NOMO-1 (cell line): ENCODE data around the gene LAPTM5.

Experiments
- DNase-seq, 2 experiments: peaks; one replicate each; lab custom pipeline; 2025; ENCODE audit not compliant: unreplicated experiment in 2 of 2; lab: John Stamatoyannopoulos, UW

The LAPTM5 gene

DNA sequence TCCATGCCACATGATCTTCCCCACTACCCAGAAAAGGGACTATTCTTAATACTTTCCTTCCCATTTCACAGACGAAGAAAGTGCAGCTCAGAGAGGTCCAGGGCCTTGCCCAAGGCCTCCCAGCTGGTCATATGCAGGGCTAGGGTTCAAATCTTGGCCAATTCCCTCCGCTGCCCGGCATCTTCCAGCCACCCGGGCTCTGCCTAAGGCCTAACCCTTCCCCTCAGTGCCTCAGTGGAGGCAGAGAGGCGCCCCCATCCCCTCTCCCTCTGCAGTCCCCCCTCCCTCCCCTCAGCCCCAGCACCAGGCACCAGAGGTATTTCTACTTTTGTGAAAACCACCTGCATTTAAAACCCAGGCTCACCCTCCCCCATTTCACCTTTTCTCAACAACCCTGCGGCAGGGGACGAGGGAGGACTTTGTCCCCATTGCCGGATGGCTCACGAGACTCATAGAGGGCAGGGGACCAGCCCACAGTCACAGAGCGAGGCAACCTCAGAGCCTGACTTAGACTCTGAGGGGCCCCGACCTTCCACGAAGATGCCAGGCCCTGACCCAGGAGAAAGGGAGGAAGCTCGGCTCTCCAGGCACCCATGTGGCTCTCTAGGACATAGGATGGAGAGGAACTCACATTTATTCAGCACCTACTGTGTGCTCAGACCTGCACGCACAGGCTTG is 12.3 kb downstream of the LAPTM5 start:
- DNase-seq: no peak

DNA sequence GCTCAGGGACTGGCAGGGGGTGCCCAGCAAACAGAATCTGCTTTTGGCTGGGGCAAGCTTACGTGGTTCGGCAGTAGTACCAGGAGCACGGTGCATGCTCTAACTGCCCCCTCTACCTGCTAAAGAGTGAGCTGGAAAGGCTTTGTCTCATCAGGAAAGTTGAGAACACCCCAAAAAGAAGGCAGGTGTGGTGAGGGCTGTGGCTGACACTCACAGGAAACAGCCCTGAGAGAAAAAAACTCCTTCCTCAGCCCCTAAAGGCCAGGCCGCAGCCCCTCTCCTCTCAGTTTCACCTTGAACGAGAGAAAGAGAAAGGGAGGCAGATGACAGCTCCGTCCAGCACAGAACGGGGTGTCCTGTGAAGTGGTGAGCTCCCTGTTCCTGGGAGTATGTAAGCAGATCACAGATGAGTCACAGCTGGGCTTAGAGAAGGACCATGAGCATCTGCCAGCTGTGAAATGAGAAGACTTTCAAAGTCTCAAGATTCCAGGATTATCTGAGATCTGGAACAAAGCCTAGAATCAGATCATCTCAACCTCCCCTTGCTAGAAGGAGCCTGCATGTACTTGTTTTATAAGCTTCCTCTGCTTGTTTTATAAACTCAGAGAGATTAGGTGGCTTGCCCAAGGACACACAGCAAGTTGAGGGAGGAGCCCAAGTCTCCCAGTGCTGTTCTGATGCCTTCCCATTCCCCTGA is 13.4 kb downstream of the LAPTM5 start:
- no peak for DNase-seq

DNA sequence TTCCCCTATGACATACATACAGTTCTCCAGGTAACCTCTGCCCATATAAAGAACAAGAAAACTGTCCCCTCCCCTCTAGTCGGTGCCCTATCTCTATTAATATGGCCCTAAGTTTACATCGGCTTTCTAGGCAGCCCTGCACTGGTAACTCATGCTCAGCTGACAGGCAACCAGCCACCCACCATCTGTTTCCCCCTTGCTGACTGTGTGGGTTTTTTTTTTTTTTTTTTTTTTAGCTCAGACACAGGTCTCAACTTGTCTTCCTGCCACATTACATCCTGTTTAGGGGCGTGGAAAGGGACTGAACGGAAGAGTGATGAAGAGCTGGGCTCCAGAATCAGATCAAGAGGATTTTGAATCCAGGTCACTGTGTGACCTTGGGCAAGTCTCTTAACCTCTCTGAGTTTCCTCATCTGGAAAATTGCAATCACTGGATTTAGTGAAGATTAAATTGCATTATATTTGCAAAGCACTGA is 14.0 kb downstream of the LAPTM5 start:
- peak; percentile 70 to 91 for DNase-seq

DNA sequence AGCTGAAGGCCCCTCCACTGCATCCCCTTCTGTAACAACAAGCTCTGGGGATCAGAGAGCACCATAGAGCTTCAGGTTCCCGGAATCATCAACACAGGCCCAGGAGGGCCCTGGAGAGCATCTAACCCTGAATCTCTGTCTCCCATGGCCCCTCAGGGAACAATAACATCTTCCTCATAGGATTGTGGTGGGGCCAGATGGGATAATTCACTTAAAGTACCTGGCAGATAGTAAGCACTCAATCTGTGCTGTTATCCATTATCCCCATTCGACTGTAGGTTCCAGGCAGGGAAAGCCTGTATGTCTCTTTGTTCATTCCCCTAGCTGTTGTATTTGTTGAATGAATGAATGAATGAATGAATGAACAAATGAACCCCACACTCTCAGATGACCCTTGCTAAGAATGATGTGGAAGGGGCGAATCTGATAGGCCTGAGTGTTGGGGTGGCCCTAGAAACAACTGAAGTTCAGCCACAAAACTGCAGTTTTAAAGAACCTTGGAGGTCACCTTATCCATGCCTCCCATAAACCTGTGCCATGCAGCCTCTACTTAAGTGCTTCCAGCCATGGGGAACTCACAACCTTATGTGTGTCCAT is 14.5 kb downstream of the LAPTM5 start:
- no peak for DNase-seq

DNA sequence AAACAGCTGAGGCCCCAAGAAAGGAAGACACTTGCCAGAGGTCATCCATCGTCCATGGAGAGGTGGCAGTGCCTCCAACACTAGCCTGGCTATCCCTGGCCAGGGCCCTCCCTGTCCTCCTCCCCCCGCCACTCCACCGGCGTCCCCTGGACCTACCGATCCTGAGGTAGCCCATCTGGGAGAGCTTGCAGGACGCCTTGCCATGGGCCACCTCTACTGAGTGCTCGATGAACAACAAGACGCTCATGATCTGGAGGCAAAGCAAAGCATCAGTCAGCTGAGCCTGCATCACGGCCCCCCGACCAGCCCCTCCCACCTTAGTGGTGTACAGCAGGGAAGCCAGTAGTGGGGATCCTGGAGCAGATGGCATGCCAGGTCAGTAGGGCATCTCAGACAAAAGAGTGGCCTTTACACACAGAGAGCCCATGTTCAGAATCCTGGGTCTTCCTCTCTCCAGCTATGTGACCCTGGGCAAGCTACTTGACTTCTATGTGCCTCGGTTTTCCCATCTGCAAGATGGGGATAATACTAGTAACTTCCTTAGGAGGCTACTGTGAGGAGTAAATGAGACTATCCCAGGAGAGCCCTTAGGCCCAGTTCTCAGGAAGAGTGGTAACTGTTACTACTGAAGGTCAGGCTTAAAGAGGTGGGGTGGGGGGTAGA is 15.1 kb downstream of the LAPTM5 start:
- DNase-seq: no peak

DNA sequence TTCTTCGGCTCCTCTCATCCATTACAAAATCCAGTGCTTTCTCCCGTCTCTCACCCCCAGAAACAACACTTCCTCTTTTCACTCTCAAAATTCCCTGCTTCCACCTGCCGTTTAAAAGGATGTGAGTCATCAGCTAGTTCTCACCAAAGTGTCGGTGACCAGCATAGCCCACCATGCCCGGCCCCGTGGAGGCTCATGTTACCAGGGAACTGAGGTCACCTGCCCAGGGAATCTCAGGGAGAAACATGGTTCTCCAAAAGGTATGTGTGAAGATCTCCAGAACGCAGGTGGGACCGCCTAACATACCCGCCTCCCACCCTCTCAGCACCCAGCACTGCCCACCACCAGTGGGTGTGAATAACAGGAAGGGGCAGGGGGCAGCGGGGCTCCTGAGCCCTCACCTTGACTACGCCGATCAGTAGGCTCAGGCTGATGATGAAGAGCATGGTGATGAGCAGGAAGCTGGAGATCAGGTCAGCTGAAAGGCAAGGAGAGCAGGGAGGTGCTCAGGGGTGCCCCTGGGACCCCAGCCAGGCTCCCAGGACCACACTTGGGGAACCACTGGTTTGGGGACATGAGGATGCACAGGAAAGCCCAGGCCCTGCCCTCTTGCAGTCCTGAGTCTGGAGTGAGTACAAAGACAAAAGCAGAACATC is 16.2 kb downstream of the LAPTM5 start:
- DNase-seq: peak; percentile 23 to 25

DNA sequence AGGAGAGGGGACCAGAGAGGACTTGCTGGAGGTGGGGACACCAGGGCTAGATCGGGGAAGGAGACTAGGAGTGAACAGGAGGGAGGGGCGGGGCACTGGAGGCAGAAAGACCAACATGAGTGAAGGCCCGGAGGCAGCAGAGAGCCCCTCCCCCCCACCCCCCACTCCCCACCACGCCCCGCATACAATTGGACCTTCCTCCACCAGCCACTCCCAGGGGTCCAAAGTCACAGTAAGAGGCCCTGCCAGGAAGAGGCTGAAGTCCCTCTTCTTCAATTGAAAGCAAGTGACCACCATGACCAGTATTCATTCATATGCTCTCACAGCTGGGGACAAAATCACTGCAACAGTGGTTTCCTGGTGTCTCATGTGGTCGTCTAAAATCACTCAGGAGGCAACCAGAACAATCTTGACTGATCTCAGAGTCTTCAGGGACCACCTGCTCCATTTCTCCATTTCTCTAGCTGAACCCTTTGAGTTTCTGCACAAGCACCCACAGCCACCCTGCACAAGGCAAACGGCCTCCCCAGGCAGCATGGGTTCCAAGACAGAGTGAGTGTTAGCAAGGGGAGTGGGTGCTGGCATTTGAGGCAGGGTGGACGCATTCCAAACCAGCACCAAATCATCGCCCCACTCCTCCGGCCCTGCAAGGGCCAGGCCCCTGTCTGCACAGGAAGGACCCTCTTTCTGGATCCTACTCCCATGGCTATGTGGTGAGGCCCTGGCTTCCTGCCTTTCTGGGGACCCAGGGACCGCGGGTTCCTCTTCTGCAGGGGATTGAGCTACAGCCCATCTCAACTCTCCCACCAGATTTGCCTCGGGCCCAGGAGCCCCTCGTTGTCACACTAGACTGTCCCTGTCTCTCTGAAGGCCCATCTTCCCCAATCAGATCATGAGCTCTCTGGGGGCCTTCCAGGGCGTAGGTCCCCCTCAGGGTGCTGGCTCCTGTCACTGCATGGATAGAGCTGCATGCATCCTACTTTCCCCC is 17.0 kb downstream of the LAPTM5 start:
- DNase-seq: no peak

DNA sequence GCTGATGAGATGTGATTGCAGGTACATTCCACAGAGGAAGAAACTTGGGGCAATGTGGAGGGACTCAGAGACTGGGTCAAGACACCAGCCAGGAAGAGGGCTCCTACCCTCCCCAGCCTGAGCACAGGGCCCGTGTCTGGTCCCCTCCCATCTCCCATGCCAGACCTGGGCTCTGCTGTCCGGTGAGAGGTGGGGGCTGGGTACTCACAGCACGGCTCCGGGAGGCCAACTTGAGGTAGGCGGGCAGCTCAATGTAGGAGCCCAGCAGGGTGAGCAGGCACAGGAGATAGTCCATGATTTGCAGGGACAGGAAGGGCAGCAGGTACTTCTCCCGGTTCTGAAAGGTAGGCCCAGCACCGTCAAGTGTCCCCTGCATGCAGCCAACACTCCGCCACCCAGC is 18.0 kb downstream of the LAPTM5 start:
- no peak for DNase-seq

DNA sequence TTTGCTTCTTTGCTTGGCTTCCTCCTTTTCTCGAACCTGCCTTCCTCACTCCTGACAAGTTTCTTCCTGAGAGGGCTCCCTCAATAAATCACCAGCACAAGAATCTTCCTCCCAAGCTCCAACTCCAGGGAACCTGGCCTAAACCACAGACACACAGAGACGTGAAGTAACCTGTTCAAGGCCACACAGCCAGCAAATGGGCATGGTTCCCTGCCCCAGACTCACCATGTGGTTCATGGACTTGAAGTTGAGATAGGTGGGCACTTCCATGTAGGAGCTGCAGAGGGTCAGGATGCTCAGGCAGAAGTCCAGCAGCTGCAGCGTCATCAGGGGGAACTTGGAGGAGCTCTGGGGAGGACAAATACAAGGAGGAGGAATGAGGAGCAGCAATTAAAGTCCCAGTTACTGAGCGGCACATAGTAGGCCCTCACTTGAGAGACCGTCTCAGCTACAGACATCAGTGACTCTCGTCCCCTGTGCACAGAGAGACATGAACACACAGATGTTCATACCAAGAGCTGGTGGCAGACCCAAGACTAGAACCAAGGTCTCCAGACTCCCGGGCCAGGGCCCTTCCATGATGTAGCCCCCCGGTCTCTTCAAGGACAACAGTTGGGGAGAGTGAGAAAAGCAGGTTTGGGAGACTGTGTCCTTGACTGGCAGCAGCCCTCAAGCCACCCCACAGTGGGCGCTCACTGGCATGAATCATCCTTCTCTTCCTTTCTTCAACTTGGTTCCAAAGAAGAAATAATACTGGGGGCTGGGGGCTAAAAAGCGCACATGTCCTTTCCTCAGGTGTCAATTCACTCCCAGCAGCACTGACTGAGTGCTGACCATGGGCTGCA is 18.6 kb downstream of the LAPTM5 start:
- no peak for DNase-seq

DNA sequence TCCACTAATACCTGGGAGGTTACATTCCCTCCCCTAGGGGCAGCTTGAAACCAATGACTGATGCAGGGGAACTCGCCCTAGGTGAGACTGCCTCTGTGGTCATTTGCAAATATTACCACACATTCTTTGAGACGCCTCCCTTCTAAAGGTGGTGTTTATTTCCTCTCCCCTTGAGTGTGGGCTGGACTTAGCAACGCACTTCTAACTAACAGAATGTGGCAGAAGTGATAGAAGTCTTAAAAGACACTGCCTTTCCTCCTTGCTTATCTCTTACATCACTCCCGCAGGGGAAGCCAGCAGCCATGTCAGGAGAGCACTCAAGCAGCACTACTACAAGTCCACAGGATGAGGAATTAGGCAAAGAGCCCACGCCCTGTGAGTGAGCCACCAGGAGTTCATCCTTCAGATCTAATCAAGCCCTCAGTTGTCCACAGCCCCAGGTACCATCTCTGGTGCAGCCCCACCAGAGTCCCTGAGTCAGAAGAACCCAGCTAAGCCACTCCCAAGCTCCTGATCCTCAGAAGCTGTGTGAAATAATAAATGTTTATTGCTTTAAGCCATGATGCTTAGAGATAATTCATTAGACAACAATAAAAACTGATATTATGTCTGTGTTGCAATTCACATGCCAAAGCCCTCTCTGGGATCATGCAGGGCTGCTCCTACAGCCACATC is 19.4 kb downstream of the LAPTM5 start:
- DNase-seq: no peak

DNA sequence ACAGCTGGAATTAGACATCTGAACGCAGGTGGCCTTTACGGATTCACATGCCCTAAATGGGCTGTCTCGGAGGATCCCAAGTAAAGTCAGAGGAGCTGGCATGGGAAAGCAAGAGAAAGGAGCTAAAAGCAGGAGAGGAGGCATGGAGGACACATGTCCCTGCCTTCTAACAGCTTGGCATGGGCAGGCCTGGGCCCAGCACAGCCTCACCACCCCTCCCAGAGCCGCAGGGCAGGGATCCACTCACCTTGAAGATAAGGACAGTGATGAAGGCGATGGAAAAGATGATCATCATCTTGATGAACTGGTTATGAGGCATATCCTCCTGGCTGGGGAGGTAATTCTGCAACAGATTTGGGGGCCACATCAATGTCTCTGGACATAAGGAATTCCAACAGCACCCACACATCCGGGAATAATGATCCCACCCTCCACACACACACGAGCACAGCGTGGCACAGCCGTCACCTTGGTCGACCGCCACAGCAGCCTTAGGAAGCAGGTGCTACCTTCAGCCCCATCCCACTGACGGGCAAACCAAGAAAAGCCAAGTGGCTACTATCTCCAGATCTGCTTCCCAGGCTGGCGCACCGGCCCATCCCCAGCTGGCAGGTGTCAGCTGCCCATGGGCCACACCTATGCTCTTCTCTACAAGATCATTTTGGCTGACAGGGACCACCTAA is 20.1 kb downstream of the LAPTM5 start:
- no peak for DNase-seq

DNA sequence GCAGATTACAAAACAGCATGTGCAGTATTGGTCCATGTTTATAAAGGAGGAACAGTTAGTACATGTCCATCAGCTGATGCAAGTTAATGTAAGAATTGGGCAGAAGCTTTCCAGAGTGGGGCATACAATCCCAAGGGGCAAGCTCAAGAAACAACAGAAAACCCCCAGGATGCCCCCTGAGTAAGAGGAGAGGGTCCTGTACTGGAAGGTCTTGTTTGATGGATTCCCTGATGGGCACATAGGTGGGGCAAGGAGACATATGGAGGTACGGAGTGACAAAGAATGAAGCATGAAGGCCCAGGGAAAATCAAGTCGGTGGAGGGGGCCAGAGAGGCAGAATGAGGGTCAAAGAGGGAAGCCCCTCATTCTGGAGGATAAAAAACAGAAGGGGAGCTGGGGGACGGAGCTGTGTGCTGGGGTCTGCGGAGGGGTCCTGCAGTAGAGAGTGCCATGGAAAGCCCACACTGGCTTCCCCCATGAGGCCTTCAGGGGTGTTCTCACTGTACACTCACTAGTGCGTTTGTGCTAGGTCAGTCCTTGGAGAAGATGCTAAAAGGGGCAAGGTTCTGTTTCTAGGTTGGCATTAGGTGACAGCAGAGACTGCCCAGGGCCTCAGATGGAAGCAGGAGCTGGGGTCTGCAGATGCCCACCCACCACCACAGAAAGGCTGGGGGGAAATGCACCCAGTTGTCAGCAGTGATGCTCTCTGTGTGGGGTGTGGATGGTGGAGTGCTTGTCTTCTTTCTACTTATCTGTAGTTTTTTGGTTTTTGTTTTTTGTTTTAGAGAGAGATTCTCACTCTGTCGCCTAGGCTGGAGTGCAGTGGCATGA is 21.7 kb downstream of the LAPTM5 start:
- no peak for DNase-seq

DNA sequence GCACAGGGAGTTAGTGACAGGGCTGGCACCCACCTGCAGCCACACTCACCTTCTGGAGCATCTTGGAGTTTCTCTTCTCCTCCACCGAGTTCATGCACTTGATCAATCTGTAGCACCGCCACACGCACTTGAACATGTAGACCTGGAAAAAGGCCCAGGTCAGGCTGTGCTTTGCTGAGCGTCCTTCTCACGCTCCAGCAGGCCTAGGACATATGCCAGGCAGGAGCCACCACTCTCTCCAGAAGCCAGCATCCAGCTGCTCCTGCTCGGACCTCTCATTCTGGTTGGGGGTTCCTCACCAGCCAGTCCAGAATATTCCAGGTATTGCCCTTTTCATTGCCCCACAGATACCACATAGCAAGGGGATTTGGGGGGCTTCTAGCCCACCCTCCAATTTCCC is 22.4 kb downstream of the LAPTM5 start:
- no peak for DNase-seq

DNA sequence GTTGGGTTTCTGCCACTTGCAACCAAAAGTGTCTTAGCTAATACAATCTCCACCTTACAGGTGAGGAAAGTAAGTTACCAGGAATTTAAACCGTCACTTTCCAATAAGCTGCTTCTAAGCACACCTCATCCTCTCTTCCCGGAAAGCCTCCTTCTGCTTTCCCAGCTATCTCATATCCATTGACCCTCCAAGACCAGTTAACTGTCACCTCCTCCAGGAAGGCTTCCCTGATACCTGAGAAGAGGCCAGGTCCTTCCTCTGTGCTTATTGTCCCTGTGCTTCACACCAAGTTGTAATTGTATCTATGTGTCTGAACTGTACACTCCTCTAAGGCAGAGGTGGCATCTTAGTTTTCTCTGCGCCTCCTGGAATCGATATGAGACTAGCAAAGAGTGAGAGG is 23.0 kb downstream of the LAPTM5 start:
- no peak for DNase-seq

DNA sequence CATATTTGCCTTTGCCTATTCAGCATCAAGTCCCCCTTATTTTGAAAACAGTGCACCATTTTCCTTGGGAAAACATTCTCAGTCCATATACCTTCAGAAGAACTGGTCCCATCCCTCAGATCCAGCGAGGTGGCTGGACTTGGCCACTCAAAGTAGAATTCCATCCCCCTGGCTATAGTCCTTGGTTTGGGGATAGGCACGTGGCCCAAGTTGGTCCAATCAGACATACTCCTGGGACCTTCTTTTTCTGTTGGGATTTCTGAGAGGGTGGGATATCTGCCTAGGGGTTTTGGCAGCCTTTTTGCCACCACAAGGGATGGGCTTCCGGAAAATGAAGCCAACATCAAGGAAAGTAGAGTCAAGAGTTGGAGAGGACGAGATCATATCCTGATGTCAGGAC is 23.5 kb downstream of the LAPTM5 start:
- no peak for DNase-seq

DNA sequence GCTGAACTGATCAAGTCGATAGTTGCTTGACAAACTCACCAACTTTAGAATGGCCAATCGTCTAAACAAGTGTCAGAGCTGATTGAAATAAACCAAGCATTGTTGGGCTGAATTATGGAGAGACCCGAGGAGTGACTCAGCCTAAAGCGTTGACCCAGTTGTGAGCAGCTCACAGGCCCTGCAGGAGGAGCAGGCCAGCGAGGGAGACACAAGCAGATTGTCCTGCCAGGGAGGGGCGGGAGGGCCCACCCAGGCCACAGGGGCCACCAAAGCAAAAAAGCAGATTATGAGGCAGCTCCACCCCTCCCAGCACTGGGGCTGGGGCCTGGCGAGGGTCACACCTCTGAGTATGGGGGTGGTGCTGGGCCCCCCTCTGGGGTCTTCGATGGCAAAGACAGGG is 24.1 kb downstream of the LAPTM5 start:
- DNase-seq: no peak
